HG02973 (cell line): ENCODE measurements around the gene LGALS3BP.

Source experiments
- ATAC-seq: cut with Tn5 transposase; IDR thresholded peaks from one replicate; pipeline ENCODE4 v1.9.1; 2021; ENCODE audit warnings: moderate library complexity; ENCODE audit not compliant: unreplicated experiment

LGALS3BP gene

DNA sequence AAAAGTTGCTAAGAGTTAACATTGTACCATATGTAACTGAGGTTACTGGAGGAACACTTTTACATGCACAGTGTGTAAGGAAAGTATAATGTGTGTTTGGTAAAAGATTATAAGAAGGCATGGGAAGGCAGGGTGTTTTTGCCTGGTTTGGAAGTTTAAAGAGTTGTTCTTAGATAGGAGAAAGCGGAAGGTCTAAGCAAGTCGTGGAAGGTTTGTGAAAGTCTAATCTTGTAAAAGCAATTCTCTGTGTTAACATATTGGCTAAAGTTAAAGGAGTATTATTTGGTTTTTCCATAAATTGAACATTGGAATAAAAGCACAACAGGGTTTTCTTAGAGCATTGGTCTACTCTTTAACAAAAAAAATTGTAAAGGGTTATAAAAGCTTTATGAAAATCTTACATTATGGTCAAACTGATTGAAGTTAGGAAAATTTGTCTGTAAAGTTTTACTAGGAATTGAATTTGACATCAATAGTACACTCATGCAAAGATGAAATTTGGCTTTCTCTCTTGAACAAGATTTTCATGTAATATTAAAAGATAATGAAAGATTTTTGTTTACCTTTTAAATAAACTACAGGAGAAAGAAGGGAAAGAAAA lies 34.5 kb upstream of the LGALS3BP start:
- ATAC-seq = no peak

DNA sequence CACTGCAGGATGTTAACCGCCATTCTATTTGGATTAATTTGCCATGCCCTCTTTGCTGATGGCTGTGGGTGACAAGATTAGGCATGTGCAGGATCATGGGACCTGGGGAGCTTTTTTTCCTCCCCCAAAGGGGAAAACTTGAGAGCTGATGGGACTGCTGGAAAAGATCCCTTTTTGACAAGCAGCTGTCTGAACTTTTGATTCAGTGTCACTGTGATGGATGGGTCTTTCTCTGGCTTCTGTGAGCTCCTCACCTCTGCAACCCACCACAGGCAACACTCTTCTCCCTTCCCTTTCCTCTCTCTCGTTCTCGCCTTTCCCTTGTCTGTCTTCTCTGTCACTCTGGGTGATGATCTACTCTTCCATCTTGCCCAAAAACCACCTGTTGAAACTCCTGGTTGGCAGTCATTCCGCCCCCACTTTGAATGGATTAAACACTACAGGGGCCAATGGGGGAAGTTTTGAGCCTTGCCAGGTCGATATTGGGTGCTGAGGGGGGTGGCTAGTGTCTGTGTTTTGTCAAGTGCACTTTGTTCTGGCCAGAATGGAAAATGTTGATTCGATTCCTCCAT lies 32.9 kb upstream of the LGALS3BP start:
- no peak for ATAC-seq

DNA sequence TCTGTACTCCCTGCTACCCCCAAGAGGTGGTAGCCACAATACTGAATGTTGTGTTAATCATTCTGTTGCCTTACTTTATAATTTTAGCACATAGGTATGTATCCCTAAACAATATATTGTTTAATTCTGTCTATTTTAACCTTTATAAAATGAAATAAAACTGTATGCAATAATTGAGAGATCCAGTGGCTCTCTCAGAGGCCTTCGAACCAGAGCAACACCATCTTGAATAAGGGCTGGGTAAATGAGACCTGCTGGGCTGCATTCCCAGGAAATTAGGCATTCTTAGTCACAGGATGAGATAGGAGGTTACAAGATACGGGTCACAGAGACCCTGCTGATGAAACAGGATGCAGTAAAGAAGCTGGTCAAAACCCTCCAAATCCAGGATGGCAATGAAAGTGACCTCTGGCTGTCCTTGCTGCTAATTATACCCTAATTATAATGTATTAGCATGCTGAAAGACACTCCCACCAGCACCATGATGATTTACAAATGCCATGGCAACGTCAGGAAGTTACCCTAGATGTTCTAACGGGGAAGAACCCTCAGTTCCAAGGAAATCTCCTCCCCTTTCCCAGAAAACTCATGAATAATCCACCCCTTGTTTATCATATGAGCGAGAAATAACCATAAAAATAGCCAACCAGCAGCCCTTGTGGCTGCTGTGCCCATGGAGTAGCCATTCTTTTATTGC lies 31.9 kb upstream of the LGALS3BP start:
- no peak for ATAC-seq

DNA sequence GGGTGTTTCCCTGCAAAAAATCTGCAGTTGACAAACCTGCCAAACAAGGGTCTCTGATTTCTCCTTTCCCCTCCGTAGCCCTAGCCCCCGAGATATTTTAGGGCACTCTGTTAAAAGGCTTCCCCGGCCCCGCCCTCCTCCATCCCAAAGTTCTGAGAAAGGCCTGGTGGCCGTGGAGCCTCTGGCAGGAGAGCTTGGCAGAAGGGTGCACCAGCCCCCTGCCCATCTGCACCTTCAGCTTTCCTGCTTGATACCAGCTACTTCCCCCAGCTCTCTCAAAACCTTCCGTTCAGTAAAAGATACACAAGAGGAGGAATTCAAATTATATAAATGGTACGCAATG lies 30.6 kb upstream of the LGALS3BP start:
- no peak for ATAC-seq

DNA sequence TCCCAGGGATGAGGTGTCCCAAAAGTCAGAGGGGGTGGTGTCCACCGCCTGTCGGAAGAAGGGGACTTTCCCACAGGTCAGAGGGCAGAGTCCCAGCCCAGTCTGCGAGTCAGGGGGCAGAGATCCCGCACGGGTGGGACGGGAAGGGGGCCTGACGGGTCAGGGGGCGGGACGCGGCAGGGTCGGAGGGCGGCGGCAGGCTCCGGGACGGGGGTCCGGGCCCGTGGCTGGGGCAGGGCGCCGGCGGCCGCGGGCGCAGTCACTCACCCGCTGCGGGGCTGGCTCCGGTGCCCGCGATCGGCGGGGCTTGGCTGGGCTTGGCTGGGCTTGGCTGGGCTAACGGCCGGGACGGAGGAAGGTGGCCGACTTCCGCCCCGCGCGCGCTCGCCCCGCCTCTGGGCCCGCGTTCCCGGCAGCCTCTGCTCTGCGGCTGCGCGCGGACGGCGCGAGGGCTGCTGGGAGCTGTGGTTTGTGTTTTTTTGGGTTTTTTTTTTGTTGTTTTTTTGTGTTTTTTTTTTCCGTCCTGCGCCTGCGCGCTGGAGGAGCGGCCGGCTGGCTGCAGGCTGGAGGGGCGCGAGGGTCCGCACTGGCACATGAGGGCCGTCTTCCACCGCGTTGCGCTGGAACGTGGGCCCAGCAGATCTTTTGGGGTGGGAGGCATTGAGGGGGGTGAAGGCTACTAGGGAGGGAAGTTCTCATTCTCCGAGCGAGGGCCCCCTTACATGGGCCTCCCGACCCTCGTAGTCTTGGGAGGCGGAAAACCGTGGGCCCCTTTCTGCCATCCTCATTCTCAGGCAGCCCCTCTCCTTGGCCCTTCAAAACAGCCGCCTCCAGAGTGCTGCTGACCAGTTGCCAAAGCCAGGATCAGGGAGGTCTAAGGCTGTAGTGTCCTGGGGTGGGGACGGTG lies 29.9 kb upstream of the LGALS3BP start, which contains the start of gene CANT1:
CANT1 (minus strand) TSS at position 368 of the 907 bp plus-strand sequence. CDS start 12,142 bp downstream, outside the sequence.
- ATAC-seq = peak; percentile 85

DNA sequence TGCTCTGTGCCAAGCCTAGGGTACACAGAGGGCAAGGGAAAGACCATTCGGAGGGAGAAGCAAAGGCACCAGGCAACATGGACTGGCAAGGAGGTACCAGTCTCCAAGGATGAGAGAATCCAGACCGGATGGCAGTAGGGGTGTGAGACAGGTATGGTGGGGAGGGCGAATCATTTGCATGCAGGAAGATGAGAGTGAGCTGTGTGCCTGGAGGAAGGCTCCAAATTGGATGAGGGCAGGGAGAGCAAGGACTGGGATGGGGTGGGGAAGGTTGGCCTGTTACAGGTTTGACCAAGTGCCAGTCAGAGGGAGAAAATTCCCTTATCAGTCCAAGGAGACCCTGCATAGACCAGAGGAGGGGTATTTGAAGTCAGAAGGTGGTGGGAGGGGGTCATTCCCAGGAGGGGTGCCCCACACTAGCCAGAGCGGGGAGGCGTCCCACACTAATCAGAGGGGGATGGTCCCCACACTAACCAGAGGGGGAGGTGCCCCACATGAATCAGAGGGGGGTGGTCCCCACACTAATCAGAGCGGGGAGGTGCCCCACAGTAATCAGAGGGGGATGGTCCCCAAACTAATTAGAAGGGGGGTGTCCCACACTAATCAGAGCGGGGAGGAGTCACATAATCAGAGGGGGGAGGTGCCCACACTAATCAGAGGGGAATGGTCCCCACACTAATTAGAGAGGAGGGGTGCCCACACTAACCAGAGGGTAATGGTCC lies 29.1 kb upstream of the LGALS3BP start:
- ATAC-seq = peak; percentile 10

DNA sequence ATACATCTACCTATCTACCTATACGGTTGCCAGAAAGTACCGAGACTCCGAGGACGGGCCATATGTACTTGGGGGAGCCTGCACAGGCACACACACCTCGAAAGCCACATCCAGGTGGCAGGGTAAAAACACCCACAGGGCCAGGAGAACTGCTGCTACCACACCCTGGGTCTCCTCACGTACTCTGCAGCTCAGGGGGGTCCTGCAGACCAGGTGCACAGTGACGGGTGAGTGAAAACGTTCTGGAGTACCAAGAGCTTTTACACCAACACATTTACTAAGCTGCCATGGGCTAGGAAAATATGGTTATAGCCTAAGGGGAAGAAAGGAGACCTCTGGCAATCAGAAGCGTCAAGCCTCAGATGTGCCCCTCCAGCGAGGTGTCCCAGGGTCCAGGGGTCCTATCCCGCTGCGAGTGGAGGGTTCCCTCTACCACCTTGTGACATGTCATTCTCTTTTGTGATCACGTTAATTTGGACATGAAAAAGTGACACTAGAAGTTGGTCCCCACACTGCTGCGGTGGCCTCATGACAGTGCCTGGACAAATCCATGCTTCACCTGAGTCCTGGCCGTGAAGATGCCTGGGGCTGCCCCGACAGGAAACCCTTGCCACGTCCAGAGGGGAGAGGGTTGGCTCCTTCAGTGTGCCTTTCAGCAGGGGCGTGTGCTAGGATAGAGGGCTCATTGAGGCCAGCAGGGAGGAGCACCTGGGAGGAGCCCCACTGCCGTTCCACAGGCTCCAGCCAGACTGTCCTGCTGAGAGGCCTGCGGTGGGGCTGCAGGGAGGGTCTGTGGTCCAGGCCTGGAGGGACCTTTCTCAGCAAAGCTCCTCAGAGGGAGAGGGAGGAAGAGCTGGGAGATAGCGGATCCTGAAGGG lies 28.0 kb upstream of the LGALS3BP start:
- no peak for ATAC-seq

DNA sequence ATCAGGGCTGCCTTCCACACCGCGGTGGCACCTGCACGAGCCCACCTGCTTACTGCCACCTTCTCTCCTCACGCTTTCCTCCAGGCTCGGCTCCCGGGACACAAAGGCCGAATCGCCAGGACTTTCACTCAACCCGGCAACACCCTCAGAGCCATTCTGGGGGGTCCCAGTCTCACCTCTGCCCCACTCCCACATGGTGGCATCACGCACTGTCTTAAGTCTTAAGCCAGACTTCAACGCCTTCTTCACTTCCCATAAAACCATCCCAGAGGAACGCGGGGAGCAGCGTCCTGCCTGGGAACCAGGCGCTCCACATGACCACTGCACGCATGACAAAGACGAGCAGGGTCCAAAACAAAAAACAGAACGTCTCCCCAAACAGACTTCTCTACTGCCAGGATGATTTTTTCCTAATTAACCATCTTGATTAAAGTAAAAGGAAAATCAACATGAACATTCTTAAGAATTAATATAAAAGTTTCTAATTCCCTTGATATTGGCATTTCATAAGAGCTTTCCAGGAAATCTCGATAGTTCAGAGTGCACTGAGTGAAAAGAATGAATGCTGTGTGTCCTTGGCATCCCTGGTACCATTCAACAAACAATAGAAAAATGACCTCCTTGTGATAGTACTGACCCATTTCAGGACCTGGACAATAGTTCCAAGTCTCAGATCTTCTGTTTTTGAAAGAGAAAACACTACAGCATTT lies 27.2 kb upstream of the LGALS3BP start:
- no peak for ATAC-seq

DNA sequence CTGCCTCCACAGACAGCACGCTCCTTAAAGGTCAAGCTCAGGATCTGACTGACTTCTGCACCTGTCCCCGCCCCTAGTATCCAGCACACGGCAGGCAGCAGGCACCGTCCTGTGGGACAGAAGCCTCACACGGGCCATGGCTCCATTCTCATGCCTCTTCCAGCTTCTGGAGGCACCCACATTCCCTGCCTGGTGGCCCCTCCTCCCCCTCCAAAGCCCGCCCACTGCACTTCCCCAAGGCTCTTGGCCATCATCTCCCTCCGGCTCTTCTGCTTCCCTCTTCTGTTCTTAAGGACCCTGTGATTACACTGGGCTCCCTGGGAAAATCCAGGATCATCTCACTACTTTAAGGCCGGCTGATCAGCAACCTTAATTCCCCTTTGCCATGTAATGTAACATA lies 26.3 kb upstream of the LGALS3BP start:
- ATAC-seq = no peak

DNA sequence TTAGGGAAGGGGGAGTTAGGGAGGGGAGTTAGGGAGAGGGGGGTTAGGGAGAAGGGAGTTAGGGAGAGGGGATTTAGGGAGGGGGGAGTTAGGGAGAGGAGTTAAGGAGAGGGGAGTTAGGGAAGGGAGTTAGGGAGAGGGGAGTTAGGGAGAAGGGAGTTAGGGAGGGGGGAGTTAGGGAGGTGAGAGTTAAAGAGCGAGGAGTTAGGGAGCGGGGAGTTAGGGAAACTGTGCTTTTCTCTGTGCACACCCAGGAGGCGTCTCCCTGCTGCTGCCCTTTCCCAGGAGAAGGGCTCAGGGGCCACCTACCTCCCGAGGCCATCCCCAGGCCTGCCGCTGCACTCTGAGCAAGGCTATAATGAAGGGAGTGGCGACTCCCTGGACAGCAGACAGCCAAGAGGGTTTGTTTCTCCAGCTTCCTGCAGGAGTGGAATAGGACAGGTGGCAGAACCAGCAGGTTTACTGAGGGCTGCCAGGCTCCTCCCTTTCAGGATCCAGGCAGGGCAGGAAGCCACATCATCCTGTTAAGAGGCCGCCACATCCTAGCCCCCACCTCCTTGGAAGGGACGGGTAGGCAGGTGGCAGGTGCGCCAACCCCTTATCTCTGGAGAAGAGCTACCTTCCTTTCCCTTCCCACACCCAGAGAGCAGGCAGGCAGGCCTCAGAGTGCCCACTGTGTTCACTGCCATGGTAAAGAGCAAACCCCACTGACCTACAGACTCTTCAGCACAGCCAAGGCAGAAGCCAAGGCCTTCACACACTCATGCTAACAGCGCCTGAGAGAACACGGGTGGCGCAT lies 25.5 kb upstream of the LGALS3BP start:
- no peak for ATAC-seq

DNA sequence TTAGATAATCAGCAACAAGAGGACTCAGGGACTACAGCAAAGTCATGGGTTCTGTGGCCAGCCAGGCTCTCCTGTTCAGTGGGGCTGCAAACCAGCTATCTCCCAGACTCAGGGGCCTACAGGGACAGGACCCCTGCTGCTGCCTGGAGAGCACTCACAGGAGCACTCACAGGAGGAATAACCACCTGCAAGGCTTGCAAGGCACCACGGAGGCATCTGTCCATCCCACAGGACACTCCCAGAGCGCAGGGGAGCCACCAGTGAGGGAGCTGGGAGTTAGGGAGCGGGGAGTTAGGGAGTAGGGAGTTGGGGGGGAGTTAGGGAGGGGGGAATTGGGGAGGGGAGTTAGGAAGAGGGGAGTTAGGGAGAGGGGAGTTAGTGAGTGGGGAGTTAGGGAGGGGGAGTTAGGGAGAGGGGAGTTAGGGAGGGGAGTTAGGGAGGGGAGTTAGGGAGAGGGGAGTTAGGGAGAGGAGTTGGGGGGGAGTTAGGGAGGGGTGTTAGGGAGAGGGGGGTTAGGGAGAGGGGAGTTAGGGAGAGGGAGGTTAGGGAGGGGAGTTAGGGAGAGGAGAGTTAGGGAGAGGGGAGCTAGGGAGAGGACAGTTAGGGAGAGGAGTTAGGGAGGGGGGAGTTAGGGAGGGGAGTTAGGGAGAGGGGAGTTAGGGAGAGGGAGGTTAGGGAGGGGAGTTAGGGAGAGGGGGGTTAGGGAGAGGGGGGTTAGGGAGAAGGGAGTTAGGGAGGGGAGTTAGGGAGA lies 24.1 kb upstream of the LGALS3BP start:
- no peak for ATAC-seq

DNA sequence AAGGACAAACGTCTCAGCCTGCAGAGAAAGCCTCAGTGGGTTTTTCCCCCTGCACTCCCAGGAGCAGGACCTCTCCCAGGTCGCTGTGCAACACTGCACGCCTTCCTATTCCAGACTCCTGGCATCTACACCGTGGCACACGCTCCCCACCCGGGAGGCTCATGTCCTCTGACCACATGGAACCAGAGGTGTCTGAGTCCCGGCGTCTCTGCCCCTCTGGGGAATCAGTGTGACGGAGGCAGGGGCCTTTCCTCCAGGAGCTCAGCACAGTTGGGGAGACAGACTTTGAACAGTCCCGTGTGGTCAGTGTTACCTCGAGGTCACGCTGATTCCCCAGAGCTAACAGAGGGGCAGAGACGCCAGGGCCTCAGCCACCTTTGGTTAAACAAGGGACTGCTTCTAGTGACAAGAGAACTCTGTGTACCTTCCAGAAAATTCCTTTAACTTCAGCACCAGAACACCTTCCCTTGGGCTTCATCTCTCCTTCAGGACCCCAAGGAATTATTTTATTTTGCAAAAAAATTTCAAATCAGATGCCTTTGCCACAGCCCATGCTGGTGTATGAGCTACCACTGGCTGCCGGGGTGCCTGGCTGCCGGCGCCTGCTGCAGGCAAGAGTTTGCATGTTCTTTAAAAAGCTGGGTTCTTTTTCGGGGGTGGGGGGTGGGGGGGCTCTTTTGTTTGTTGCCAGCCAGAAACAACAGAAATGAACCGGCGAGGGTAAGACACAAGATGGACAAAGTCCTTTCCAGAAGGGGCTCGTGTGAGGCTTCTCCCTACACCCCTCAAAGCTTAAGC lies 23.3 kb upstream of the LGALS3BP start:
- ATAC-seq = no peak

DNA sequence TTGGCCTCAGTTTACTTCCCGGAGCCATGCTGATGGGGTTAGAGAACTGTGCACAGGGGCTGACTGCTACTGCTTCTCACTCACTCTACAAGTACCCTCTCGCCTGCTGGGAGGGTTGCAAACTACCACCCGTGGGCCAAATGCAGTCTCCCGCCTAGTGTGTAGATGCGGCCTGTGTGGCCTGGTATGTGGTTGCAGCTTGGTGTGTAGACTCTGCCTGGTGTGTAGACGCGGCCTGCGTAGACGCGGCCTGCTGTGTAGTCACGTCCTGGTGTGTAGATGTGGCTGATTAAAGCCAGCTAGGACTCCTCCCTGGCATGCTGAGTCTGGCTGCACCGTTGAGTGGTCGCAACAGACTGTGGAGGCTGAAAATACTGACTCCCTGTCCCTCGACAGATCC lies 22.6 kb upstream of the LGALS3BP start:
- ATAC-seq = no peak

DNA sequence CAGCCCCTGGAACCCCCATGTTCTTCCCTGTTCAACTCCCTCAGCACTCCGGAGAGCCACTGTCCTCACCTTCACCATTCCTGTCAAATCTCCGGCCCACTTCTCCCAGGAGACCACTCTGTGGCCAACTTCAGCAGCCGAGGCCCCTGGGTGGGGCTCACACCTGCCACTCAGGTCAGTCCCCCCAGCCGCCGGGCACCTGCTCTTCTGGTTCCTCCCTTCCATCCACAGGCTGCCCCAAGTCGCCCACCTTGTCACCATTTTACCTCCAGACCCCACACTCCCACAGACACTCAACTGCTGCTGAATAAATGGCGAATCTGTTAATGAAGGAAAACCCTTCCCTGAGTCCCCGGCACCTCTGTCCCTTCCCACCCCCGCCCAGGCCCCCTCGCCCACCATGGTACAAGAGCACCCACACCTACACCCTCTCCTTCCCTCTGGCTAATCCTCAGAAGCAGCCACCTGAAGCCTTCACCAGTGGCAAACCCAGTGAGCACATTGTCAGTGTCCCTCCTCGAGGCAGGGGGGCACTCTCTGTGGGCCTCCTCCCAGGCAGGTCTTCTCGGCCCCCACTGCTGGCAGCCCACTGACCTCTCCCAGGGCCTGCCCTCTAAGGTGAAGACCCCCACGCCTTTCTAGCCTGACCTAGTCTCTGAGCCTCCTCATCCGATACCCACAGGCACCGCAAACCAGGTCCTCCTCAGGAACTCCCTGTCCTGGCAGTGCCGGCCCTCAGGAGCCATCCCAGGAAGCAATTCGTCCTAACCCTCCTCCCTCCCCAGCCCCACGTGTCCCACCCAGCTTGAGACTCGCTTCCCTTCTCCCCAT lies 21.7 kb upstream of the LGALS3BP start:
- ATAC-seq = no peak

DNA sequence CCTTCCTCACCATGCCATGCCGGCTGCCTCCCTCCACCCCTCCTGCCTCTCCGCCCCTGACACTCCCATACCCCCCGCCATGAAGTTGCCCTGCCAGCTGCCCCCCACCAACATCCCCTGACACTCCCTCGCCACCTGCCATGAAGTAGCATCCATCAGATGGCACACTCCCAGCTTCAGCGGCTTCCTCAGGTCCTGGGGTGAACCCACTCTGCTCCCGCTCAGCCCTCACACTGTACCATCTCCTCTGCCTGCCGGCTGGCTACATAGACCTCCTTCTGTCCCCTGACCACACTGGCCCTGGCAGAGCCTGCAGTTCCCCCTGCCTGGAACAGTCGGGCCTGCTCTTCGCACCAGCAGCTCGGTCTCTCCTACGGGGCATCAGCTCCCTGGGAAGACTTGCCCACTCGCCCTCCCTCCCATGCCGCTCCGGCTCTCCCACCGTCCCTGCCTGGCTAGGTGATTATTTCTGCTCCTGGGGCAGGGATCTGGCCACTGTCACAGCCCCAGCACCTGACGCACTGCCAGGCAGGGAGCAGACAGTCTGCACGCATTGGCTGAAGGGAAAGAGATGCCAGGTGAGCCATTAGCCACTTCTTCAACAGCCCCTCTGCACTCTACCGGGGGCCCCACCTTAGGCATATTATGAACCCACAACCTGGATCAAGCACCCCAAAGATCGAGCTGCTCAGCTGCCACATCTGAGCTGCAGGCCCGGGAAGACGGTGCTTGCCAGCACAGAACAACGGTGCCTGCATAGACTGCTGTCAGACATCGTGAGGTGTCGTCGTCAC lies 20.9 kb upstream of the LGALS3BP start:
- no peak for ATAC-seq
